HG03066 (cell line): ENCODE data around the gene FOXO1.

Experiments
- ATAC-seq: cut with Tn5 transposase; IDR thresholded peaks from one replicate; pipeline ENCODE4 v1.9.1; 2021; ENCODE audit warnings: low read depth; ENCODE audit not compliant: unreplicated experiment

Gene FOXO1

DNA sequence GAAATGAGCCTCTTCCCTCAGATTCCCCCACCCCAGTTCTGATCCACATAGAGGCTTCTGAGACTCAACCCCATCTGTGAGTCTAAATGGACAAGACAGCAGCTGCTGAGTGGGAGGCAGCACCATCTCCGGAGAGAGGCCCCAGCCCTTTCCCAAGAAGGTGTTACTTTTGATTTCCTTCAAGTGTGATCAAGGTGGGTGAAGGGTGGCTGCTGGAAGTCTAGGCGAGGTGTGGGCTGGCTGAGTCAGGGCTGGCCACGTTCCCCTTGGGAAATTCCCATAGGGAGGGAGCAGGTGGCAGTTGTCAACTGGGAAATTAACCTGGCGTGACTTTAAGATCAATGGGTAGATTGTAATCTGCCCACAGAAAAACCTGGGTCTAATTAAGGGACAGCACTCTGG is 148.0 kb downstream of the FOXO1 start:
- peak; percentile 54 for ATAC-seq

DNA sequence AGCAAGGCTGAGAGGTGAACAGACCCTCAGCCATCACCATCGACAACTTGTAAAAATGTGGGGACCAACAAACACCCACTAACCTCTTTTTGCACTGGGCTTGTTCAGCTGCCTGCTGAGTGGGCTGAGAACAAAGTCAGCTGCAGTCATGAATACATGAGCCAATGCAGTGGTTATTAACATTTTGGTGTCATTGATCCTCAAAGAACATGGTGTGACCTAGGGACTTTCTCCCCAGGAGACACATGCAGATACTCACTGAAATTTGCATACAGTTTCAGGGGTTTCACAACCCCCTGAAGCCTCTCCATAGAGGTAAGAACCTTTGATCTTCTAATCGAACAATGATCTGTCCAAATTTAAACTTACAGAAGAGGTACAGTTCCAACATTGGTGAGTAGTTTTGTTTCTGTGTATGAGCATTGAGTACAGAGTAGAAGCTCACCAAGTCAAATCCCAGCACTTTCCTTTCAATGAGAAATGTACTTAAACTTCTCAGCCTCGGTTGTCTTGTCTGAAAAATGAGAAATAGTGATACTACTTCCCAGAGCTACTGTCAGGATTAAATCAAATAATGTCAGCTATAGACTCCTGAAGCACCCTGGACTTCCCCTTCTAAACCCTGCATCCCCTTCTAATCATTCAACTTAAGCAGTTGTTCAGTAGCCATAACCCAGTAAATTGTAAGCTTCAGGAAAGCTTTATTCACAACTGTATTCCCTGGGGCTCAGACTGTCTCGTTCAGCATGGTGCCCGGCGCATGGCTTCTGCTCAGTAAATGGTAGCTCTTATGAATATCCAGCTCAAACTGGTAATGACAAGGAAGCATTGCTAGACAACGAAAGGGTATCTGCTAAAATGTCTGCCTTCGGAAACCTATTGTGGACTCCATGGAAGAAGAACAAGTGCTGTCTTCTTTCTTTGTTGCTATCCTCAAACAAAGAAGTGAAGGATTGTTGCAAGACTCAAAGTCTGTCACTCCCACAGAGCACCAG is 148.7 kb downstream of the FOXO1 start:
- ATAC-seq: peak; percentile 64

DNA sequence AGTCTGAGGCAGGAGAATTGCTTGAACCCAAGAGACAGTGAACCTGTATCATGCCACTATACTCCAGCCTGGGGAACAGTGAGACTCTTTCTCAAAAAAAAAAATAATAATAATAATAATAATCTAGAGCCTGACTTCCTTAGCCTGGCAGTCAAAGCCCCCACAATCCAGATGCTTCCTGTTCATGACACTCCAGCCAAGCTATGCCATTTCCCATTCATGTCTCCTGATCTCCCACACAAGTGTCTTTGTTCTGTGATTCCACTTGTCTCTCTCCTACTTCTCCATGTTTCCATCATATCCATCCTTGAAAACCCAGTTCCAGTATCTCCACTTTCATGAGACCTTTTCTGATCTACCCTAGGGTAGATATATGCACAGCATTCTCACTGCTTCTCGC is 150.7 kb downstream of the FOXO1 start:
- ATAC-seq: no peak

DNA sequence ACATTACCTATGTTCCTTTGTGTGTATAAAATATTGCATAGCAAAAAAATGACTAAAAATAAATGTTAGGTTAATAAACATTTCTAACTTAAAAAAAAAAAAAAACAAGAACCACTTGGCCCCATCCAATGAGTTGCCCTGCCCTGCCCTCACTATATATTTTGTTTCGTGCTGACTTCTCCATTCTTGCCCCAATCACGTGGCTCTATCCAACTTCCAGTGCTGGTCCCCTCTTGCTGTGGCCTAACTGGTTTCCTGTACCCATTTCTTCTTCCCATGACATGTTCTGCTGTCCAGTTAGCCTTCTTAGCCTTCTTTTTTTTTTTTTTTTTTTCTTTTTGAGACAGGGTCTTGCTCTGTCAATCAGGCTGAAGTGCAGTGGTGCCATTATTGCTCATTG is 151.6 kb downstream of the FOXO1 start:
- no peak for ATAC-seq

DNA sequence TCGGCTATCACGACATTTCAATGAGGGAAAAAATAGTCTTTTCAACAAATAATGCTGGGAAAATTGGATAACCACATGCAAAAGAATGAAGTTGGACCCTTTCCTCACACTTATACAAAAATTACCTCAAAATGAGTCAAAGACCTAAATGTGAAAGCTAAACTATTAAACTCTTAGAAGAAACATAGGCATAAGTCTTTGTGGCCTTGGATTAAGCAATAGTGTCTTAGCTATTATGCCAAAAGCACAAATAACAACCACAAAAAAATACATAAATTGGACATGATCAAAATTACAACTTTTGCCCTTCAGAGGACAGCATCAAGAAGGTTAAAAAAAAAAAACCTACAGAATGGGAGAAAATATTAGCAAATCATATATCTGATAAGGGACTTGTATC is 156.6 kb downstream of the FOXO1 start:
- no peak for ATAC-seq

DNA sequence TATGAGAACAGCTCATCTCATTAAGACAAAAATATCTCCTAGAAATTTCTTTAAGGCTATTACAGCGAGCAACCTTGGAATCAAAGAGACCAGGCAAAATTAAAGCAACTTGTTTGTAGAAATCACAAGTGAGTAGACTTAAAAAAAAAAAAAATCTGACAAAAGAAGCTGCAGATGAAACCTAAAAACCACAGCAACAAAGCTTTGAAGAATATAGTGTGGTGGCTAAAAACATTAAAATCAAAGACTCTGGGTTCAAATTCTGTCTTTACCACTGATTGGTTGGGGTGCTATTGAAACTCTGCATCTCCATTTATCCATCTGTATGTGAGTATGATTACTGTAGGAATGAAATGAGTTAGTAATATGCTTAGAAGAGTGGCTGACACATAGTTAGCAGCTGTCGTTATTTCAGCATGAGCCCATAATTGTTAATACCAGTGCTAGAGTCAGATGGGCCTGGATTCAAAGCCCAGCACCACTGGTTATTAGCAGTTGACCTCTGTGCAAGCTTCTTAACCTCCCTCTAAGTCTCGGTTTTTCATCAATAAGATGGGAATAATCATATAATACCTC is 157.6 kb downstream of the FOXO1 start:
- no peak for ATAC-seq

DNA sequence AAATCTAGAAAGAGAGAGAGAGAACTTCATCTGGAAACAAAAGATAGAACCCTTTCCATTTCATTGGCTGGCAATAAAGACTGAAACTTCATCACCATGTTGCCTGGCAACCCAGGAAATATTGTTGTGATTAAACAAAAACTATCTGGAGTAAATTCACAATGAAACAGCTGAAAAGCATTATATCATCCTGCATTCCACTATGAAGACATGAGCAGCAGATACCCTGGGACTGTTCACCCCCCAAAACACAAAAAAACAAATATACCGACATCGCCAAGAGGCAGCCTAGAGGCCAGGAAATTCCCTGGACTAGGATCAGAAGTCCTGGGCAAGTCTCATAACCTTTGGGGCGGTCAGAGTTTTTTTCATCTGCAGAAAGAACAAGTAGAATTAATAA is 158.3 kb downstream of the FOXO1 start:
- ATAC-seq: no peak

DNA sequence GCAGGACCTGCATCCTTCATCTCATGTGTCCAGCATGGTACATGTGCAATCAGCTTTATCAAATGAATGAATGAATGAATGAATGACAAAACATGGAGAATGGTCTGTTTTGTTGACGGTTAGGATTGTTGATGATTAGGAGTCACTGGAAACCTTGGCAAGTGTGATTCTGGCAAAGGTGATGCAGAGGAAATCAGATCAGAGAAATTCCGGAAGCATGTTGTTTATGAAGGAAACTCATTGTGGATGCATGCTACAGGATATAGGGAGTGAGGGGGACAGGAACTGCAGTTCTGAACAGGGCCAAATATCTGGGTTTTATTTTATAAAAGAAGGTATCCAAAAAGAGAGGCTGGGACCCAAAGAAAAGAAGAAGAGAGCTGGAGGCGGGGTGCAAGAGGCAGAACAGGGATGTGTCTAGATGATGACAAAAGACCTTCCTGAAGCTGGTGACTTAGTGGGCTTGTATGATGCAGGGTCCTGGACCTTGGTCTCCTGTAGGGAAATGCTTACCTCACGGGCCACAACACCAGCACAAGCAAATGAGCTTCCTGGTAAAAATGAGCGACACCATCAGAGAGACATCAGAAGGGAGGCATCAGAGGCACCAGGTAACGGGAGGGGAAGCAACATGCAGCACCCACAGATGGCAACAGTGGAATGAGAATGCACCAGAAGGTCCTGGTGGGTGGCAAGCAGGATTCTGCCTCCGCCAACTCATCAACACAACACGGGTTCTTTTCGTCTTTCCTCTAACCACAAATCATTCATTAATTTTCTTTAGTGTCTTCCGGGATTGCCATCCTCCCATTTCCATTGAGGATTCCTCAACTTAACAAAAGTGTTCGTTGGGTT is 159.6 kb downstream of the FOXO1 start:
- ATAC-seq: no peak
